H4 (cell line): Measurements from ENCODE around the gene CDH15. TPM values are rescaled to one million over a fixed set of nuclear protein-coding genes. Genes with fewer than 3 reads are reported as not detected.
"Not testable (repeated sequence)": the region's sequence is repeated elsewhere in the genome, so short reads cannot be mapped to it uniquely, and the experiment has no call there.

ENCODE experiments used
- DNase-seq: peaks from one replicate; pipeline ENCODE4 v3.0.0-alpha.2; 2015; ENCODE audit warnings: low spot score
- total RNA-seq: library from RNA; depleted of rRNA; stranded (reverse); fragments of >200 nt; shearing (Covaris generic); gene quantifications from 2 replicates; pipeline ENCODE4 v1.2.3, GENCODE V29; 2014

The CDH15 gene
- total RNA-seq, 1 experiment from 2014 or later: 0.17 TPM

DNA sequence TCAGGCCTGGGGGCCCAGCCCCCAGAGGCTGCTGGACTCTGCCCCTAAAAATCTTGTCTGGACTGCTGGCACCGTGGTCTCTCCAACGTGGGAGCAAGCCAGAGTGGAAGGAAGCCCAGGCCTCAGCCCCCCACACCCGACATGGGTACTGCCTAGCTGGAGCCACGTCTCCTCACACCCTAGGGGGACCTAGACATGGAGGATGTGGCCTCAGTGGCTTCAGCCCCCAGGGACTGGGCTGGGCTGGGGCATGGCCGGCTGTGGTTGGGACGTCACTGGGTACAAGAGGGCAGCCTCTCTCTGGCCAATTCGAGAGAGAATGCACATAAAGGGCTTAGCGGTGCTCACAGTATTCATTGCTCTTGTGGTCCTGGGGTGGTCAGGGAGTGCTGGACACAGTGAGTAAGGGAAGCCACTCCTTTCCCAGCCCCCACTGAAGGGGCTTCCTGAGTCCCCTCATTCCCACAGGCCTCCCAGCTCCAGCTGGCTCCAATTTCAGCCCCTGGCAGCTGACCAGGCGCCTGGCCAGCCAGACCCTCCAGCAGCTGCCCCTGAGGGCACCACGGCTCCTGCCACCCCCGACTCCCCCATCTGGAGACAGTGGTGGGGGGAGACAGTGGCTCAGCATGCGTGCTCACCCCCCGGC lies 1.1 kb downstream of the CDH15 start:
- no peak for DNase-seq

DNA sequence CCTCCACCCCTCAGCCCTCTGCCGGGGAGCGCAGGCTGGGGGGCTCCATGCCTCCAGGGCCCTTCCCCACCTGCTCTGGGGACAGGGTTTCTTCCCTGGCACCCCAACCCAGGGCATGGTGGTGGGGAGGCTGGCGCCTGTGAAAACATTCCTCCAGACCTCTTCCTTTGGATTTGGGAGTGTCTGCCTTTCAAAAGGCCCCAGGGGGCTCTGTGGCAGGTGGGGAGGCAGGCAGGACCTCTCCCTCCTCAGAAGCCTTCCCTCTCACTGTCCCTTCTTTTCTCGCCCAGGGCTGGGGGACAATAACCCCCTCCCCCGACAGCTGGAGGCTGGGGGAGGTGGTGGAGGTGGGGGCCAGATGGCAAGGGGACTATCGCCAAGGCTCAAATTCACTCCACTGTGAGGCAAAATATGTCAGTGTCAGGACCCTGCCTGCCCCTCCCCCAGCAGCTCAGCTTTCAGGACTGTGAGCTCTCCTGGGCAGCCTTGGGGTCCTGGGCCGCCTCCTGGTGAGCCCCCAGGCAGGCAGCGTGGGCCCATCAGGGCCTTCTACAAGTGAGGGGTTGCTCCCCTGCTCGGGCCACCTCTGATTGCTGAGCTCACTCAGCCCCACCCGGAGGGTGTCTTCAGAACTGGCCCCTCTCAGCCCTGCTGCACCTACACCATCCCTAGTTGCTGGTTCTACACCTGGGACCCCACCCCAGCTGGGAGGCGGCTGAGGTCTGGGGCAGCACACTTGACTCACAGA lies 1.8 kb downstream of the CDH15 start:
- DNase-seq: no peak

DNA sequence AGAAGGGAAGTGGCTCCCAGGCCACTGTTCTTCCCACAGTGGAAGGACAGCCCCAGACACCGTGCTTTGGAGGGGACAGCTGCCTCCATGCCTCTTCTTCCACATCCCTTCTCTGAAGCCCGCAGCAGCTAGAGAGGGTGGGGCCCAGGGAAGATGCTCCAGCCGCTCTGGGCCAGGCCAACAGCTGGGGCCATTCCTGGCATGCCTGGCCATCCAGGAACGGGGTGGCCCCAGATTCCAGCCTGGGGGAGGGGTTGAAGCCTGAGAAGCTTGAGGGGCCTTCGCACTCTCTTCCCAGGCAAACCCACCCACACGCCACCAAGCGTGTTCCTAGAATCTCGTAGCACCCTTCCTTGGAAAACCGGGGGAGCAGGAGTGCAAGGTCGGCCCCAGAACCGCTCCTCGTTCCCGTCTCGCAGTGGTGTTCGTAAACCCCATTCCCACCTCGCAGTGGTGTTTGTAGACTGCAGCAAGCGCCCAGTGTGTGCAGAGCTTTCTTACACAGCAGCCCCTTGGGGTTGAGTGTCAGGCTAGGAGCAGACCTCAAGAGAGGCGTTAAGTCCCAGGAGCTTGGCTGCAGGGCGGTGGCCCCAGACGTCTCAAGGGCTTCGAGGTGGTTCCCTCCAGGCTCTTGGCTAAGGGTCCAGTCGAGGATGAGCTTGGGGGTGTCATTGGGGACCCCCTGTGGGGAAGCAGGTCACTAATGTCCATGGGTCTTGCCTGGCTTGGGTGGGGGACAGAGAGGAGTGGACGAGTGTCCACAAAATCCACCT lies 2.7 kb downstream of the CDH15 start:
- DNase-seq: no peak

DNA sequence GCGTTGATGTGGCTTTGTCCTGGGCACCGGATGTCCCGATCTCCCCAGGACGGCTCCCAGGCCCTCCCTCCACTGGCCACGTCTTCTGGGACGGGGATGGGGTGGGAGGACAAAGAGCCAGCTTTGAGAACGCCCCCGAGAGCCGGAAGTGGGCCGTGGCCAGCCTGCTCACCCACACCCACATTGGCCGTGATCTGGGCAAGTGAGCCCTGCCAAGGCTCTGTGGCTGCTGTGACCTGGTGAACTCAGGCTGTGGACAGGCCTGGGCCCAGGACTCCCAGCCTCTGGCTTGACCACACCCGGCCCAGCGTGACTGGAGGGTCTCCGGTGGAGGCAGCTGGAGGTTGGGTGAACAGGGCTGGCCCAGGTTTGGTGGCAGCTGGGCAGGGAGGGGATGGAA lies 3.3 kb downstream of the CDH15 start:
- peak; percentile 47 for DNase-seq

DNA sequence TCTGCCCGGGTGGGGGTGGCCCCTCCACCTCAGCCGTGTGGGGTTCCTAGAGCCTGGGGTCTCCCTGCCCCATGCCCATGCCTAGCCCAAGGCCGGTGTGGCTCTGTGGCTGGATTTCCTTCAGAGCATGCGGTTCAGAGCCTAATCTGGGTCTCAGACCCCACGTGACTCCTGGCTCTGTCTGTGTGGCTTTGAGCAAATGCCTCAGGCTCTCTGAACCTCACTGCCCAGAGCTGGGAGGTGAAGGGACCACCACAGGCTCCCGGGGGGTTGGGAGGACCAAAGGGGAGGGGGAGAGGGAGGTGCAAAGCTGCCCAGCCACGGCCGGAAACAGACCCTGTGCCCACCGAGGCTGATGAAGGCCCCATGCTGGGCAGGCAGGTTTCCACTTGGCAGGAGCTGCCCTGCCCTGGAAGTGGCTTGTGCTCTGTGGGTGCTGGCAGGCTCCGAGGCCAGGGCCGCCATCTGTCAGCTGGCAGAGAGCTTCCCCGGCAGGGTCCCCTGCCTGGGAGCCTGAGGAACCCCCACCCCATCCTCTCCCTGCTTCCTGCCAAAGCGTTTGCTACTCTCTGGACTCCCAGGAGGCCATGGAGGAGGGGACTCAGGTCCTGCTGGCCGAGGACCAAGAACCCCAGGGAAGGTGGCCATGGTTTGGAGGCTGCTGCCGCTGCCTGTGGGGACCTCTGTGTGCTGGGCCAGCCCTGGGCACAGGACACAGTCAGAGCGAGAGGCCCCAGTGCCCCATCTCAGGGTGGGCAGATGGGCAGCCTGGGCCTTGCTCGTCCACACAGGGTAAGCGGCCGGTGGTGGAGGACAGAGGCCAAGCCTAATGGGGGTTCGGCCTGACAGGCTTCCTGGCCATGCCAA lies 4.0 kb downstream of the CDH15 start:
- no peak for DNase-seq

DNA sequence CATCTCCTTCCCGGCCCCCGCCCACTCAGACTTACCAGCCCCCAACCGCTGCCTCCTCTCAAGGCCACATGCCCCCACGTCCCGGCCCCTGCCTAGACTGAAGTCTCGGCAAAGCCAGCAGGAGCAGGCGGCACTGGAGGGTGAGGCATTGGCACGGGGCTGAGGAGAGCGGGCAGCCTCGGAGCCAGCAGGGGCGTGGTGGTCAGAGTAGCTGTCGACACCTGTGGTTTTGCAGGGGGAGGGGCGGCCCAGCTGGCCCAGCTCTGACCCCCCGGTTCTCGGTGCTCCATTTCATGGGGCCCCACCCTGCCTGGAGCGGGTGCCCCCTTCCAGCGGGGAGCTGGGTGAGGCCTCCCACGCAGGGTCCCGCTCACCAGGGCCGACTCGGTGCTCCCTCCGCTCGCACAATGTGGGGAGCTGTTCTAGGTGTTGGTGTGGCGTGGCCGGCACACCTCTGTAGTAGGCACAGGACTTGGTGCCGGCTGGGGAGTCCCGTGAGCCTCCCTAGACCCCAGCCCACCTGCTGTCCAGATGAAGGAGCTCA lies 4.7 kb downstream of the CDH15 start:
- DNase-seq: no peak

DNA sequence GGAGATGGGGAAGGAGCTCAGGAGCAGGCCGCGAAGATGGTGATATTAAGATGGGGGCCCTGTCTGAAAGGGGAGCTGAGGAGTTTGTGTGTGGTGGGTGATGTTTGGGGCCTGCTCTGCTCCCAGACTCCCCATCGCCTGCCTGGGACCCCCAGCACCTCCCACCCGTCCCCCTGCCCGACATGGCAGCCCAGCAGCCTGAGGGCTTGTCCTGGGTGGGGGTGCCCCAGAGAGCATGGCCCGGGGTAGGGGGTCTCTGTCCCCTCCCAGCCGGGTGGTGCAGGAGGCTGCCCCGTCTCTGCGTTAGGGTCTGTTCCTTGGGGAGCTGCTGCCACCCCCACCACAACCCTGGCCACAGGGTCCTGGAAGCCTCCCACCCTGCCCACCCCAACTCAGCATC lies 5.2 kb downstream of the CDH15 start:
- DNase-seq: no peak

DNA sequence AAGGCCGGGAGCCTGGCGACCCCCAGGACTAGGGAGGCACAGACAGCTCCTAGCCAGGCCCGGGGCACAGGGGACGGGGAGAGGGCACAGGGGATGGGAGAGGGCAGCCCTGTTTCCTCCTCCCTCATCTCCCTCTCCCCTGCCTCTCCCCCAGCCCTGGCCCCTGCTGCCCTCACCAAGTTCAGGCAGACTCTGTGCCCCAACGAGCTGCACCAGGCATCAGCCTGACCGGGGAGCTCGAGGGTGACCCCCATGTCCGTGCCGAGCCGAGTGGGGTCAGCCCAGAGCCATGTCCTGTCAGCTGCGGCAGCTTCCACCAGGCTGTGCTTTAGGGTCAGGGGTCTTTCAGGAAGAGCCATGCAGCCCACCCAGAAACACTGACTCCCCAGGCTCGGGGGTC lies 6.0 kb downstream of the CDH15 start:
- no peak for DNase-seq

DNA sequence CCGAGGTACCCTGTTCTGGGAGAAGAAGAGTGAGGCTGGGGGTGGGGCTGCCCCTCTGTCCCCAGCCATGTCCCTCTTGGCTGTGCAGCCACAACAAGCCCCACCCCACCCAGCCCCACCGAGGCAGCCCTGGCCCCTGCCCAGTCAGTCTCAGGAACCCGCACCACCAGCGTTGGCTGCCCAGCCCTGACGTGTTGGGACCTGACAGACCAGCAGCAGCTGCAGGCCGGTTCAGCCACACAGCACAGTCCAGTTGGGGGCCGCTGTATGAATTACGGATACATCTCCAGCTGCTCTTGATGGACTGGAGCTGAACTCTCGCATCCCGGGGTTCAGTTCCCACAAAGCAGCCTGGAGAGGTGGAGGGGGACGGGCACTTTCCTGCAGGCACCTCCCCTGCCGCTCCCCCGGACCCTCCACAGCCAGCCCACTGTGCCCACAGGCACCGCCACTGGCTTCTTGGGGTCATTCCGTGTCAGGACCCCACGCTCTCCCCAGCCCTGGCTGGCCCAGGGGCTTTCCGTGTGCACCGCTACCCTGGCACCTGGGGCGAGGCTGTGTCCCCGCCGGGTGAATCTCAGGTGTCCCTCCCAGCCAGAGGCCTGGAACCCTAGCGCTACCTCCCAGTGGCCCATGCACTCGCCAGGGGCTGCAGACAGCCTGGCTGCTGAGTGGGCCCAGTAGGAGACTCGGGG lies 7.1 kb downstream of the CDH15 start:
- no peak for DNase-seq

DNA sequence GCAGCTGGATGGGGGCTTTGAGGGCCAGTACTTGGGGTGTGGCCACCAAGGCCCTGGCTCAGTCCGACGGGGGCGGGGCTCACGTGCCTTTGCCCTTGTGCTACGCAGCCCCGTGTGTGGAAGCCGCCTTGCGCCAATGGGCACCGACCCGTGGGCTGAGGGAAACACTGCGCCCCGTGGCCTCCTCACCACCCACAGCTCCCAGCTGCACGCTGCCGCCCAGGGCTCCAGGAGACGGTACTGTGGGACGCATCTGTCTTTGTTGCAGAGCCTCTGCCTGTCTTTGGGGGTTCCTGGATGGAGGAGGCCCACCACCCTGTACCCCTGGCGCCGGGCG lies 7.6 kb downstream of the CDH15 start:
- DNase-seq: no peak

DNA sequence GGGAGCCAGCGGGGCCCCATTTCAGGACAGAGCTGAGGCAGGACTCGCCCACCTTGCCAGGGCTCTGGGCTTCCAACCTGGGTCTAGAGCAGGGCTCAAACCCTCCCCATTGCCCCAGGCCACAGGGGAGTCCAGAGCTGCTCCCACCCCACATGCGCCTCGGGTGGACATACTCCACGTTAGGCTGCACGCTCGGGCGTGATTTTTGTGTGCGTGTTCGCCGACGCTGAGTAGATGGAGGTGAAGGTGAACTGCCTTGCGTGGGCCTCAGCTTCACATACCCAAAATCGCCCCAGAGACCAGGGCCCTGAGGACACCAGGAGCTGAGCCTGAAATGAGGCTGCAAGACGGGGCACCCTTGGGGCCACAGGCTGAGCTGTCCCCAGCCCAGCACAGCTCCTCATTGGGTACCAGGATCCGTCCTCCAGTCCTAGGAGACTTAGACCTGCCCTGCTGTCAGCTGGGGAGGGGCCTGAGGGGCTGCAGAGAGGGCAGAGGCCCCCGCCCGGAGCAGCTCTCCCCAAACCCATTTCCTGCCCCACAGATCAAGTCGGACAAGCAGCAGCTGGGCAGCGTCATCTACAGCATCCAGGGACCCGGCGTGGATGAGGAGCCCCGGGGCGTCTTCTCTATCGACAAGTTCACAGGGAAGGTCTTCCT lies 8.2 kb downstream of the CDH15 start:
- DNase-seq: no peak

DNA sequence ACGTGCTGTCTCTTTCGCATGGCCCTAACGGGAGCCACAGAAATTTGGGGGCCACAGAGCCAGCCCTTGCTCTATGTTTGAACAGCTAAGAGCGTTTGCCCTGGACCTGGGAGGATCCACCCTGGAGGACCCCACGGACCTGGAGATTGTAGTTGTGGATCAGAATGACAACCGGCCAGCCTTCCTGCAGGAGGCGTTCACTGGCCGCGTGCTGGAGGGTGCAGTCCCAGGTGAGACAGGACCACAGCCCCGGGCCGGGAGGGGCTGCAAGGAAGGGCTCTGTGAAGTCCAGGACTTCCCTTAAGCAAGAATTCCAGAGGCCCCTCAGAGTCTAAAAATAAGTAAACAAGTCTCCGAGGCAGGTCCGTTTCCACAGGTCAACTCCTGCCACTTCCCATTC lies 11.9 kb downstream of the CDH15 start:
- no peak for DNase-seq

DNA sequence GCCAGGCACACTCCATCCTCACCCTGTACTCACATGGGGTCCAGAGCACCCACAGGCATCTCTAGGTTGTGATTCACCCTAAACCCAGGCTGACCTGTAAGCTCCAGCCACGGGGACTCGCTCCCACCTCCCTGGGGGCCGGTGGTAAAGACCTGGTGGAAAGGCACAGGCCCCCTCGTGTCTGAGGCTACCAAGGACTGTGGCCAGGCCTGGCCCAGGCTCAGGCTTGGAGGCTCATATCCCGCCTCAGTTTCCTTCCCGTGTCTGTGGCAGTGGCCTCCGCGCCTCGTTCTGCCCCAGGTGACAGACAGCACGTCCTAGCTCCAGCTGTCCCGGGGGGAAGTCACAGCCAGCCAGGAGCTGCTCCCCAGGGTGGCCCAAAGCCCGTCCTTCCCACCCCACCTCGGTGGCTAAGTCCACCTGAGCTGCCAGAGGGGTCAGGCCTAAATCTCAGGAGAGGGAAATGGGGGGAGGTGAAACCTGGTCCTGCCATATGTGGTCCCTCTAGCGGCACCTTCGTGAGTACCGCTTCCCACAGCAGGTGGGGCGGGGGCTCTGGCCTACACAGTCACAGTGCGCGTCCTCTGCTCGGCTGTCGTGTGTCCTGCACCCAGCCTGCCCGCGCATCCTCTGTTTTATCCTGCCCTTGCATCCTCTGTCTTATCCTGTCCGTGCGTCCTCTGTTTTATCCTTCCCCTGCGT lies 12.6 kb downstream of the CDH15 start:
- no peak for DNase-seq

DNA sequence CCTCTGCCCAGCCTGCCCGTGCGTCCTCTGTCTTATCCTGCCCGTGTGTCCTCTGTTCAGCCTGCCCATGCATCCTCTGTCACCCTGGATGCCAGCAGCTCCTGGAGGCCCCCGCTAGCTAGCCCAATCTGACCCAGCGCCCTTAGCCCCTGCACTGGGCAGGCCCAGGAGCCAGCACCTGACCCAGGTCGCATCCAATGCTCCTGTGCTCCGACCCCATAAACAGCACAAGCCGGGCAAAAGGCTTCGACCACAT lies 13.1 kb downstream of the CDH15 start:
- no peak for DNase-seq

DNA sequence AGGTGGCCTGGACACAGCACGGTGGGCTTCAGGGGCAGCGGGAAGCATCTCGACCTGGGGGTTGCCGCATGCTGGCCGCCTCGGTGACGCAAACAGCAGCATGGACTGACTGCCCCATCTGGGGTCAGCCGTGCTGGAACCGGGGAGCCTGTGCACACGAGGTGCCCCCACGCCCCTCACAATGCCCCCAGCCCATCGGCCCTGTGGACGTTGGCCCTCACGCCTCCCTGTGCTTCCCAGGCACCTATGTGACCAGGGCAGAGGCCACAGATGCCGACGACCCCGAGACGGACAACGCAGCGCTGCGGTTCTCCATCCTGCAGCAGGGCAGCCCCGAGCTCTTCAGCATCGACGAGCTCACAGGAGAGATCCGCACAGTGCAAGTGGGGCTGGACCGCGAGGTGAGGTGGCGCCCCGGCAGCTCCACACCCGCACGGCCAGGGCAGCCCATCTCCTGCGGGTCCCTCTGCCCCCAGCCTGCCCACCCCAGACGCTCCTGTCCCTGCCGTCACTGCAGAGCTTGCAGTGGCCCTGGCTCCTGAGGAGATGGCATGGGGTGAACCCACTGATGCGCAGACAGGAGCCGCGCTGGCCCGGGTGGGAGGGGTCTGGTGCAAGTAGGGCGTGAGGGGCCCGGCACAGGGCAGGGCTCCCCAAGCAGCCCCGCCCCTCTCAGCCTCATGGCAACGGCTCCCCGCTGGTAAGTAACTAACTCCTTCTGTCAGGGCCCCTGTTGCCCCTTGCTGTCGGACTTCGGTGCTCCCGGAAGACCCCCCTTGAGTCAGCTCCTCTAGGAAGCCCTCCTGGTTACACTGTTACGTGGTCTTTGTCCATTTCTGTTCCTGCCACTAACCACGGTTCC lies 13.6 kb downstream of the CDH15 start:
- DNase-seq: no peak

DNA sequence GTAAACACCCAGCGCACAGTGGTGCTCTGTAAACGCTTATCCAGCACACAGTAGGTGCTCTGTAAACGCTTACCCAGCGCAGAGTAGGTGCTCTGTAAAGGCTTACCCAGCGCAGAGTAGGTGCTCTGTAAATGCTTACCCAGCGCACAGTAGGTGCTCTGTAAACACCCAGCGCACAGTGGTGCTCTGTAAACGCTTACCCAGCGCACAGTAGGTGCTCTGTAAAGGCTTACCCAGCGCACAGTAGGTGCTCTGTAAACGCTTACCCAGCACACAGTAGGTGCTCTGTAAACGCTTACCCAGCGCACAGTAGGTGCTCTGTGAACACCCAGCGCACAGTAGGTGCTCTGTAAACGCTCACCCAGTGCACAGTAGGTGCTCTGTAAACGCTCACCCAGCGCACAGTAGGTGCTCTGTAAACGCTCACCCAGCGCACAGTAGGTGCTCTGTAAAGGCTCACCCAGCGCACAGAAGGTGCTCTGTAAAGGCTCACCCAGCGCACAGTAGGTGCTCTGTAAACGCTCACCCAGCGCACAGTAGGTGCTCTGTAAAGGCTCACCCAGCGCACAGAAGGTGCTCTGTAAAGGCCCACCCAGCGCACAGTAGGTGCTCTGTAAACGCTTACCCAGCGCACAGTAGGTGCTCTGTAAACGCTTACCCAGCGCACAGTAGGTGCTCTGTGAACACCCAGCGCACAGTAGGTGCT lies 14.5 kb downstream of the CDH15 start:
- not testable (repeated sequence) for DNase-seq

DNA sequence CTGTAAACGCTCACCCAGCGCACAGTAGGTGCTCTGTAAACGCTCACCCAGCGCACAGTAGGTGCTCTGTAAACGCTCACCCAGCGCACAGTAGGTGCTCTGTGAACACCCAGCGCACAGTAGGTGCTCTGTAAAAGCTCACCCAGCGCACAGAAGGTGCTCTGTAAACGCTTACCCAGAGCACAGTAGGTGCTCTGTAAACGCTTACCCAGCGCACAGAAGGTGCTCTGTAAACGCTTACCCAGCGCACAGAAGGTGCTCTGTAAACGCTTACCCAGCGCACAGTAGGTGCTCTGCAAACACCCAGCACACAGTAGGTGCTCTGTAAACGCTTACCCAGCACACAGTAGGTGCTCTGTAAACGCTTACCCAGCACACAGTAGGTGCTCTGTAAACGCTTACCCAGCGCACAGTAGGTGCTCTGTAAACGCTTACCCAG lies 15.1 kb downstream of the CDH15 start:
- not testable (repeated sequence) for DNase-seq

DNA sequence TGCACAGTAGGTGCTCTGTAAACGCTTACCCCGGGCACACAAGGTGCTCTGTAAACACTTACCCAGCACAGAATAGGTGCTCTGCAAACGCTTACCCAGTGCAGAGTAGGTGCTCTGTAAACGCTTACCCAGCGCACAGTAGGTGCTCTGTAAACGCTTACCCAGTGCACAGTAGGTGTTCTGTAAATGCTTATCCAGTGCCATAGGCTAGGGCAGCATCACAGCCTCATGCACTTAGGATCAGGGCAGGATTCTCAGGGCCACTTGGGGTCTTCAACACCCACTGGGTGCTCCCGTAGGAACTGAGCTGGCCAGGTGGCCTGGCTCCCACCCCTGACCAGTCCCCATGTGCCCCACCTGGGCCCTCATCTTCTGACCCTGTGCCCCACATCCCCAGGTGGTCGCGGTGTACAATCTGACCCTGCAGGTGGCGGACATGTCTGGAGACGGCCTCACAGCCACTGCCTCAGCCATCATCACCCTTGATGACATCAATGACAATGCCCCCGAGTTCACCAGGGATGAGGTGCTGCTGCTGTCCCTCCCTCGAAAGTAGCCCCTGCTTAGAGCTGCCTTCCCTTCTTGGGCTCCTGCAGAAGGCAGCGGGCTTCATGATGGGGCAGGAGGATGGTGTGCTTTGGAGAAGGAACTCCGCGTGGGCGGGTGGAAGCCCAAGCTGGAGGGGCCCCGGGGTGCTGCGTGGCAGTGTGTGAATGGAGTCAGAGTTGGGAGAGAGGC lies 15.7 kb downstream of the CDH15 start:
- DNase-seq: peak; percentile 62
